Smooth muscle cell (in vitro differentiated cells): ENCODE data around the gene UBE3D. TPM values are rescaled to one million over a fixed set of nuclear protein-coding genes. Genes with fewer than 3 reads are reported as not detected.

Experiments
- DNase-seq: peaks from one replicate; lab custom pipeline; 2025; ENCODE audit not compliant: unreplicated experiment; lab: John Stamatoyannopoulos, UW
- H2AFZ ChIP-seq: fragments of 200-600 bp; sonication (generic); 2 replicates; pipeline ENCODE4 v1.6.0; 2016; ENCODE audit warnings: antibody characterized with exemption, low read depth, mild to moderate bottlenecking
- H3F3A ChIP-seq: fragments of 200-600 bp; sonication (generic); 2 replicates; pipeline ENCODE4 v1.6.0; 2017; ENCODE audit warnings: antibody characterized with exemption, low read depth
- H3K27ac ChIP-seq: fragments of 200-600 bp; sonication (generic); 2 replicates; pipeline ENCODE4 v1.5.1; 2016; ENCODE audit warnings: low read depth, mild to moderate bottlenecking
- H3K27me3 ChIP-seq: fragments of 200-600 bp; sonication (generic); 2 replicates; pipeline ENCODE4 v1.6.1; 2016; ENCODE audit warnings: low read depth, mild to moderate bottlenecking
- H3K36me3 ChIP-seq: fragments of 200-600 bp; sonication (generic); 2 replicates; pipeline ENCODE4 v1.5.1; 2016; ENCODE audit warnings: low read depth
- H3K4me1 ChIP-seq: fragments of 200-600 bp; sonication (generic); 2 replicates; pipeline ENCODE4 v1.5.1; 2016; ENCODE audit warnings: low read depth
- H3K4me2 ChIP-seq: fragments of 200-600 bp; sonication (generic); 2 replicates; pipeline ENCODE4 v1.6.0; 2016; ENCODE audit warnings: mild to moderate bottlenecking
- H3K4me3 ChIP-seq: fragments of 200-600 bp; sonication (generic); 2 replicates; pipeline ENCODE4 v1.5.1; 2016; ENCODE audit warnings: mild to moderate bottlenecking
- H3K79me2 ChIP-seq: fragments of 200-600 bp; sonication (generic); 2 replicates; pipeline ENCODE4 v1.6.0; 2016; ENCODE audit warnings: low read depth, mild to moderate bottlenecking
- H3K9ac ChIP-seq: fragments of 200-600 bp; sonication (generic); 2 replicates; pipeline ENCODE4 v1.6.0; 2016; ENCODE audit warnings: low read depth
- H3K9me3 ChIP-seq: fragments of 200-600 bp; sonication (generic); replicated peaks from 2 replicates; pipeline ENCODE4 v1.5.1; 2016; ENCODE audit warnings: low read depth
- H4K20me1 ChIP-seq: fragments of 200-600 bp; sonication (generic); 2 replicates; pipeline ENCODE4 v1.6.0; 2016; ENCODE audit warnings: low read depth
- CTCF ChIP-seq: fragments of 200-600 bp; sonication (generic); IDR thresholded peaks from 2 replicates; pipeline ENCODE4 v1.5.1; 2017; ENCODE audit warnings: borderline replicate concordance, mild to moderate bottlenecking, antibody characterized with exemption; ENCODE audit not compliant: insufficient read depth, poor library complexity, severe bottlenecking
- WGBS: methylation state at CpG from one replicate; pipeline ENCODE4 v1.1.7; 2016; ENCODE audit warnings: low lambda C conversion rate; 5-methylcytosine and 5-hydroxymethylcytosine counted together
- polyA plus RNA-seq: library from polyadenylated mRNA; unstranded; fragments of >200 nt; fragmentation: Nextera tagmentation; extraction: Ambion mirVana; gene quantifications from 2 replicates; pipeline ENCODE4 v1.2.1, GENCODE V29; 2016
- total RNA-seq: library from RNA; depleted of rRNA; stranded (reverse); fragments of >200 nt; gene quantifications from 2 replicates; pipeline ENCODE4 v1.2.3, GENCODE V29; 2014

UBE3D gene
- total and polyA plus RNA-seq, 2 experiments from 2014 or later = 2.1 to 6.1 TPM

- no peak for TF ChIP-seq CTCF
- H4K20me1 ChIP-seq = no peaks in the 10 kb centered on the region
- no peaks in the 10 kb centered on the region for H3K27me3 ChIP-seq
- H3K4me1 ChIP-seq = no peaks in the 10 kb centered on the region
- WGBS = 79% methylated on average over 6 of the region's 6 CpGs
- DNase-seq = no peak
- H3K4me3 ChIP-seq = peak overlapping the region; percentile 8
- H3K79me2 ChIP-seq = no peaks in the 10 kb centered on the region
- H3K9me3 ChIP-seq = no peaks in the 10 kb centered on the region
- H3K4me2 ChIP-seq = no peak overlapping the region
- no peaks in the 10 kb centered on the region for H3F3A ChIP-seq
- H2AFZ ChIP-seq = no peak overlapping the region
- no peak overlapping the region for H3K27ac ChIP-seq
- no peak overlapping the region for H3K9ac ChIP-seq
- no peaks in the 10 kb centered on the region for H3K36me3 ChIP-seq
Observed at GRCh38 chr6:82917346-82918064, 148.1 kb downstream of the UBE3D start.

GRCh38 chr6:82915666-82916065, 150.0 kb downstream of the UBE3D start:
- Histone ChIP-seq H3K9ac (no peak overlapping the region), H3K4me1 (peaks cover 5% of the 10 kb centered on the region), H3K4me2 (no peak overlapping the region), H3K4me3 (no peak overlapping the region), H2AFZ (no peak overlapping the region), H3K27me3 (no peaks in the 10 kb centered on the region), H3K36me3 (no peaks in the 10 kb centered on the region), H3K27ac (no peak overlapping the region), H3F3A (no peaks in the 10 kb centered on the region), H3K9me3 (no peaks in the 10 kb centered on the region), H4K20me1 (no peaks in the 10 kb centered on the region), H3K79me2 (no peaks in the 10 kb centered on the region)
- DNase-seq = no peak
- no peak for TF ChIP-seq CTCF

GRCh38 chr6:82914511-82914910, 151.1 kb downstream of the UBE3D start:
- H3K79me2 ChIP-seq = no peaks in the 10 kb centered on the region
- H3K4me3 ChIP-seq = no peak overlapping the region
- no peaks in the 10 kb centered on the region for H3K36me3 ChIP-seq
- peaks cover 16% of the 10 kb centered on the region for H3K4me1 ChIP-seq
- no peaks in the 10 kb centered on the region for H4K20me1 ChIP-seq
- no peak overlapping the region for H3K4me2 ChIP-seq
- H3K9ac ChIP-seq = no peak overlapping the region
- 96% methylated on average over 4 of the region's 4 CpGs for WGBS
- H3K9me3 ChIP-seq = no peaks in the 10 kb centered on the region
- H2AFZ ChIP-seq = no peak overlapping the region
- DNase-seq = no peak
- H3K27me3 ChIP-seq = no peaks in the 10 kb centered on the region
- no peak overlapping the region for H3K27ac ChIP-seq
- H3F3A ChIP-seq = no peaks in the 10 kb centered on the region
- TF ChIP-seq CTCF = no peak

- TF ChIP-seq CTCF = no peak
- H3F3A ChIP-seq = no peaks in the 10 kb centered on the region
- DNase-seq = no peak
- H3K27me3 ChIP-seq = no peaks in the 10 kb centered on the region
- H3K4me3 ChIP-seq = no peak overlapping the region
- no peaks in the 10 kb centered on the region for H4K20me1 ChIP-seq
- no peaks in the 10 kb centered on the region for H3K79me2 ChIP-seq
- H3K36me3 ChIP-seq = no peaks in the 10 kb centered on the region
- H3K27ac ChIP-seq = no peak overlapping the region
- H3K4me1 ChIP-seq = peaks cover 22% of the 10 kb centered on the region
- H3K4me2 ChIP-seq = no peak overlapping the region
- no peaks in the 10 kb centered on the region for H3K9me3 ChIP-seq
- no peak overlapping the region for H3K9ac ChIP-seq
- H2AFZ ChIP-seq = no peak overlapping the region
Observed at GRCh38 chr6:82910820-82911219, 154.8 kb downstream of the UBE3D start.
